ENCODE data around the gene NKAPL.

NKAPL gene

GRCh38 chr6:28248916-28249315, 10.2 kb upstream of the NKAPL start:
- no peak for TF ChIP-seq SIN3A (IDR thresholded peaks at IDR 0.05; ENCODE audit: borderline replicate concordance, insufficient read depth, low read length)
- TF ChIP-seq REST (IDR thresholded peaks at IDR 0.05; ENCODE audit: insufficient read depth in 1 of 2, low read depth in 2 of 2, low read length in 2 of 2), result no peak
- TF ChIP-seq FOXP2 (optimal IDR thresholded peaks at IDR 0.05; ENCODE audit: borderline replicate concordance, extremely low read depth, extremely low read length, insufficient read depth), result no peak
- TF ChIP-seq POLR2AphosphoS5 (IDR thresholded peaks at IDR 0.05; ENCODE audit: low read depth, low read length), result no peak

- no peak for TF ChIP-seq REST (IDR thresholded peaks at IDR 0.05; ENCODE audit: insufficient read depth in 1 of 2, low read depth in 2 of 2, low read length in 2 of 2)
- TF ChIP-seq FOXP2 (optimal IDR thresholded peaks at IDR 0.05; ENCODE audit: borderline replicate concordance, extremely low read depth, extremely low read length, insufficient read depth), result no peak
- no peak for TF ChIP-seq POLR2AphosphoS5 (IDR thresholded peaks at IDR 0.05; ENCODE audit: low read depth, low read length)
- no peak for TF ChIP-seq SIN3A (IDR thresholded peaks at IDR 0.05; ENCODE audit: borderline replicate concordance, insufficient read depth, low read length)
- no peak for TF ChIP-seq TAF1 (IDR thresholded peaks at IDR 0.05; ENCODE audit: borderline replicate concordance, insufficient read depth, low read length)
Measured at GRCh38 chr6:28250747-28251146, 8.3 kb upstream of the NKAPL start.

- TF ChIP-seq REST (IDR thresholded peaks at IDR 0.05; ENCODE audit: insufficient read depth in 1 of 2, low read depth in 2 of 2, low read length in 2 of 2) (no peak), TAF1 (IDR thresholded peaks at IDR 0.05; ENCODE audit: borderline replicate concordance, insufficient read depth, low read length) (no peak), FOXP2 (optimal IDR thresholded peaks at IDR 0.05; ENCODE audit: borderline replicate concordance, extremely low read depth, extremely low read length, insufficient read depth) (no peak), SIN3A (IDR thresholded peaks at IDR 0.05; ENCODE audit: borderline replicate concordance, insufficient read depth, low read length) (no peak), POLR2AphosphoS5 (IDR thresholded peaks at IDR 0.05; ENCODE audit: low read depth, low read length) (no peak)
Measured at GRCh38 chr6:28251661-28252008, 7.5 kb upstream of the NKAPL start.

- TF ChIP-seq SIN3A (IDR thresholded peaks at IDR 0.05; ENCODE audit: borderline replicate concordance, insufficient read depth, low read length) (peak; percentile 80; the same call in 1 of the 2 replicates), TAF1 (IDR thresholded peaks at IDR 0.05; ENCODE audit: borderline replicate concordance, insufficient read depth, low read length) (peak; percentile 93), FOXP2 (optimal IDR thresholded peaks at IDR 0.05; ENCODE audit: borderline replicate concordance, extremely low read depth, extremely low read length, insufficient read depth) (no peak), REST (IDR thresholded peaks at IDR 0.05; ENCODE audit: insufficient read depth in 1 of 2, low read depth in 2 of 2, low read length in 2 of 2) (peak in 1 of 2 experiments; percentile 28; a peak in 1 of 4 replicates), POLR2AphosphoS5 (IDR thresholded peaks at IDR 0.05; ENCODE audit: low read depth, low read length) (peak; percentile 88)
Measured at GRCh38 chr6:28252009-28252975, 6.8 kb upstream of the NKAPL start, which contains the start of gene ZKSCAN4. Gene ZKSCAN4 (minus strand): TSS chr6:28252269. CDS start chr6:28251980, 289 bp downstream.

Data from PFSK-1 (cell line).